HG03342 (cell line): ENCODE results near the gene MPRIP.

Experiments used
- ATAC-seq: cut with Tn5 transposase; IDR thresholded peaks from one replicate; pipeline ENCODE4 v1.9.1; 2021; ENCODE audit warnings: mild to moderate bottlenecking, moderate library complexity; ENCODE audit not compliant: unreplicated experiment

The MPRIP gene

DNA sequence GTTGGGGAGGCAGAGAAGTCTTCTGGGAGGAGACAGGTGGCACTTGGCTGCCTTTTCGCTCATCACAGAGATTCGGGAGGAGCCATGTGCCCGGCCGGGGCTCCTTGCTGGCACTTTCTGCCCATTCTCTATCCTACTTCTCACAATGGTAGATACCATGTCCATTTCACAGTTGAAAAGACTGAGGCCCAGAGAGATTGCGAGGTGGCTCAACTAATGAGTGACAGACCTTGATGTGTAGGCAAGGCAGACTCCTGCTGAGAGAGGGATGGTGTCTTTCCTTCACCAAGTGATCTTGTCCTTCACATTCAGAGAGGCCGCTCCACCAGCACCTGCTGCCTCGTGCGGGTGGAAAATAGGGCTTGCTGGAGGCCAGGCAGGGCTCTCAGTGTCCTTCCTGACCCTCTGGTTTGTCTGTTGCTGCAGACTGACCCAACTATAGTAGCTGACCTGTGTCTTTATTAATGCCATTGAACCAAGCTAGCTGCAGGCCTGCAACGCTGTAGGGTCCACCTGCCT, 42.1 kb downstream of the MPRIP start:
- ATAC-seq = no peak

DNA sequence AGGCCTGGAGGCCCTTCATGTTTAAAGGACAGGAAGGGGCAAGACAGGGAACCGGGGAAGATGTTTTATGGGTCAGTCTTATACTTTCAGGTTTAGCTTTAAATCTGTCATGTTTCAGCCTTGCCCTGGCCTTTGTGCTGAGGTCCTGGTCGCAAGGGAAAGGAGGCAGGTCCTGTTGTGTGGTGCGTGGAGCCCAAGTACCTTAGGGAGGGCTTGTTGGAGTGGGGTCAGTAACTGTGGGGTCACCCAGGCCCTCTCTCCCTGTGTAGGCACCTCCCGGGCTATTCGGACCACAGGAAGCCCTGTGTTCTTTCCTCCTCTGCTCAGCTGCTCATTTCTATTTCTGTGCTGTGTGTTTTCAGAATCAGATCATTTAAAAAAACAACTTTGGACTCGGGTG, 42.7 kb downstream of the MPRIP start:
- no peak for ATAC-seq

DNA sequence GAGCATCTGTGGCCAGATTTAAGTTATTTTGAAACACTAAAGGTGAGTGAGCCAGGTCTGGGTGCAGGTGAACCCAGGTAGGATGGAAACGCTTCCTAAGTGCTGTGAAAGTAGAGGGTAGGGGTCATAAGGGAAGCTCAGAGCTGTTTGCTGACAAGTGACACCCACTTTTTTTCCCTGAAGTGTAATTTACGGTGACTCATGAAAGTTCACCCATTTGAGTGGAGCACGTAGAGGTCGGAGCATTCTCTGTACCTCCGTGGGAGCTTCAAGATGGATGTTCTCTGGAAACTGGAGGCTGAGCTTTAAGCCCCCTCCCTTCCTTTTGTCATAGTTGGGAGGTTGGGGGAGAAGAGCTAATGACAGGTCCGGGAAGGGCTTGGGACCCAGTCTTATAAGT, 44.3 kb downstream of the MPRIP start:
- no peak for ATAC-seq

DNA sequence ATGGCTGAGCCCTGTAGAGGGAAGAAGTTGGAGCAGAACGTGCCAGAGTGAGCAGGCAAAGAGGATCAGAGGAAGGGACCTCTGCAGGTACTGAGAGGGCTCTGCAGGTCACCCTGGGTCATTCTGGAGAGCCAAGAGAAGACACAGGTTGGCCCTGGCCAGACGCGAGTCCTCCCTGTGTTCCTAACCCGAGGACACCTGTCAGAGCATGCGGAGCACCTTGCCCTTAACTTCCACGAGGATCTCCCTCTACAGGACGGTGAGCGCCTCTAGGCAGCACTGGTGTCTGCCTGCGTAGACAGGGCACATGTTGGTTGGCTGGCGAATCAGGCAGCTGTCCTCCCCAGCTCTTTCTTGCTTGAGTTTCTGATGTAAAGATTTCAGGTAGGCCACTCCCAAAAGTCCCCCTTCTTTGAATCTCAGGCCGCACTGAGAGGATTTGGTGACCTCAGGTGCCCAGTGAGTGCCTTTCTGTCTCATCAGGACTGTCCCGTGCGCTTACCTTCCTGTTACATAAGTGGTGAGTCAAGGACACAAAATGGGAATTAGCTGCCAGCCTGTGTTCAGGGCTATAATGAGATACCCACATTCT, 45.3 kb downstream of the MPRIP start:
- no peak for ATAC-seq

DNA sequence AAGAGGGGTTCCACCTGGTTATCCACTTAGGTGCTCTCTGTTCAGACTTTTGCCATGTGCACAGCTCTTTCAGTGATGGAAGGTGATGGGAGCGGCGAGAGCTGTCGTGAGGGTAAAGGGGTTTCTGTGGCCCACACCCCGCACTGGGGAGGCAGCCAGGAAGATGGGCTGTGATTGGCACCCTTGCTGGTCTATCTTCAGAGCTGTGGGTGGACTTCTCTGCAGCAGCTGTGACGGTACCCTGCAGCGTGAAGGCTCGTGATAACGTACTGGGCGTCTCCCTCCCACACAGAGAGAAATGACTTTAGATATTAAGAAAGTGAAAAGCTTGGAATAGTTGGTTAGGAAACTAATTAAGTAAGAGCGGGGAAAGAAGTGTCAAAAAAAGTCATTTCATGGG, 45.8 kb downstream of the MPRIP start:
- ATAC-seq = no peak

DNA sequence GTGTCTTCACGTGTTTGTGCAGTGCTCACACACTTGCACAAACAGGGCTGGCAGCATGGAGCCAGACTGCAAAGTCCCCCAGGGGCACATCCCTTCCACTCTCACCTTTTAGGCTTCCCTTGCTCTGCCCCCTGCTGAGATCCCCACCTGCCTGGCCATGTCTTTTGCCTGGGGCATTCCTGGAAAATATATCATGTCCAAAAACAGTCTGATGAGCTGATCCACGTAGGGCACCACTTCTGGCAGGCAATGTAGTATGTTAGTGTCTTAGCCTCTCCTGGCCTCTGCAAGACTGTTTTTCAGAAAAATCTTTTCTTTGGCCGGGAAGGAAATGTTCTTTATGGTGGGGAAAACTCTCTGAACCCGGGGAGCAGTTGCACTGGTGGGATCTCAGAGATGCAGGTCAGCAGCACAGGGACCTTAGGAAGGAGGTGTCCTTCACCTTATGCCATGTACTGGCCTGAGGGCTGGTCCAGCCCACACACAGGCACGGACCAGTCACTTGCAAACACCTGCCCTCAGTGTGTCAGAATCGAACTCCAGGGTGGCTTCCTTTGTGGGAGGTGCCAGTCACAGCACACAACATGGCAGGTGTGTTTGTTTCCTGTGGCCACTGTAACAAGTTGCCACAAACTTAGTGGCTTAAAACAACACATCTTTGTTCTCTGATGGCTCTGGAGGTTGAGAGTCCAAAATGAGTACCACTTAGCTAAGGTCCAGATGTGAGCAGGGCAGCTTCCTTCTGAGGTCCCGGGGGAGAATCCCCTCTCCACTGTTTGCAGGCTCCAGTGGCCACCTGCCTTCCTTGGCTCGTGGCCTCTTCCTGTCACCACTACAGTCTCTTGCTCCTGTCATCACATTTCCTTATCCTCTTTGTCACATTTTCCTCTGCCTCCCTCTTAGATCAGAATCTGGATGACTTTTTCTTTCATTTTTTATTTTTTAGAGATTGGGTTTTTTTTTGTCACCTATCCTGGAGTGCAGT, 46.6 kb downstream of the MPRIP start:
- ATAC-seq = no peak

DNA sequence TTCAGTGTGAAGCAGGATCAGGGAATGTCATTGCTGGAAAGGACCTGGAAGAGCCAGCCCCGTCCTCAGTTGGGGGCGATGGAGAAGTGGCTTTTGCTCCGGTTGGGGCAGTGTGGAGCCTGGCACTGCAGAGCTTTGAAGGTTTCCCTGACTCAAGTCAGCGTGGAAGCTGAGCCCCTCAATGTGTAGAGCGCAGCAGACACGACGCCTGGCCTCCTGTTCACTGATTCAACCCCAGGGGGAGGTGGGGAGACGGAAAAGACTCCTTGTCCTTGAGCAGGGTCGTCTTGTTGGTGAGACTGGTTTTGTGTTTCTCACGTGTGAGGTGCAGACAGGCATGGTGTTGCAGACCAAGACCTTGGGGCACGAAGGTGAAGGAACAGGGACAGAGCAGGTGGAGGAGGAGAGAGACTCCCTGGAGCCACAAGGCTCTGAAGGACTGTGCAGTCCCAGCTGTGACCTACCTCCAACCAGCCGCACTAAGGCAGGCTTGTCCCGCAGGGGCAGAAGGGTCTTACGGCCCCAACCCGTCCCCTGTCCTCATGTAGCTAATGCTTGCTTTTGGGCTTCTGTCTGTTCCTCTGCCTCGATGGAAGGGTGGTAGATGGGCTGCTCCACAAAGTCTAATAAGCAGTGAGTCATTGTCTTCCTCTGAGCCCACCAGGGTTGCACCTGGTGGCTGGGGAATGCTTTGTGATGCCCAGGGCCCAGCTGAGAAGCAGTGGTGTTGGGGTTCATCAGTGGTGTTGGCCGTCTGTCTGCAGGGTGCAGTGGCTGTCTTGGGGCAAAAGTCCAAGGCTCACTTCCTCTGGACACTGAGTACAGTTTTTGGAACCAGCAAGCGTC, 47.8 kb downstream of the MPRIP start:
- ATAC-seq = no peak

DNA sequence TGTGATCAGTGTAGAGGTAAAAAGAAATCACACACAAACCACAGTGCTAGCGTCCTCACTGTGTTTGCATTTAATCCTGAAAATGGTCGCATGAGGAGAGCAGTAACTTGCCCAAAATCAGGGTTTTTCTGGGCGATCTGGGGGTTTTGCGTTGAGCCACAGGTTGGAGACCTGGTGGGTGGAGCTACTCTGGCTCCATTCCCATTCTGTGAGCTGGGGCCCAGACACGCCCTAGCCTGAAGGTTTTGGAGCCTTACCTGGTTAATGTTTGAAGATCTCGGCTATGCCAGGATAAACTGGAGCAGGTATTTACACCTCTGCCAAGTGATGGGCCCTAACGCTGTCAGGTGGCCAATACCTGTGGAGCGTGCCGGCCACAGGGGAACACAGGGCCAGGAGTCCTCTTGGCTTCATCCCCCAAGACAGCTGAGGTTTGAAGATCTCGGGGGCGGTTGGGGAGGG, 48.4 kb downstream of the MPRIP start:
- ATAC-seq = no peak

DNA sequence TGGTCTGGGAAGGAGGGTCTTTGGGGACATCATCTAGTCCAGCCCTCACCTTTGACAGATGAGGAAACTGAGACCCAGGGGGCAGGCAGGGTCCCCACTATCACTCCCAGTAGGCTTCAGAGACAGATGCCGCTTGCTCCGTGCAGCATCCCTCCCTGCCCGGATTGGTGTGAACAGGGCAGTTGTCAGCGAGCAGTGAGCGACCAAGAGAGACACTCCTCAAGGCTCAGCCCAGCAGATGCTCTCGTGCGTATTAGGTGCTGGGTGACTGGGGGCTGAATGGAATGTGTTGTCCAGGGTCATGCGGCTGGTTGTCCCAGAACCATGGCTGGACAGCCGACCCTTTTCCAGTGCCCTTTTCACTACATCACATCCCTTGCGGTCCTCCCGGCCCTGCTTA, 49.0 kb downstream of the MPRIP start:
- ATAC-seq = no peak

DNA sequence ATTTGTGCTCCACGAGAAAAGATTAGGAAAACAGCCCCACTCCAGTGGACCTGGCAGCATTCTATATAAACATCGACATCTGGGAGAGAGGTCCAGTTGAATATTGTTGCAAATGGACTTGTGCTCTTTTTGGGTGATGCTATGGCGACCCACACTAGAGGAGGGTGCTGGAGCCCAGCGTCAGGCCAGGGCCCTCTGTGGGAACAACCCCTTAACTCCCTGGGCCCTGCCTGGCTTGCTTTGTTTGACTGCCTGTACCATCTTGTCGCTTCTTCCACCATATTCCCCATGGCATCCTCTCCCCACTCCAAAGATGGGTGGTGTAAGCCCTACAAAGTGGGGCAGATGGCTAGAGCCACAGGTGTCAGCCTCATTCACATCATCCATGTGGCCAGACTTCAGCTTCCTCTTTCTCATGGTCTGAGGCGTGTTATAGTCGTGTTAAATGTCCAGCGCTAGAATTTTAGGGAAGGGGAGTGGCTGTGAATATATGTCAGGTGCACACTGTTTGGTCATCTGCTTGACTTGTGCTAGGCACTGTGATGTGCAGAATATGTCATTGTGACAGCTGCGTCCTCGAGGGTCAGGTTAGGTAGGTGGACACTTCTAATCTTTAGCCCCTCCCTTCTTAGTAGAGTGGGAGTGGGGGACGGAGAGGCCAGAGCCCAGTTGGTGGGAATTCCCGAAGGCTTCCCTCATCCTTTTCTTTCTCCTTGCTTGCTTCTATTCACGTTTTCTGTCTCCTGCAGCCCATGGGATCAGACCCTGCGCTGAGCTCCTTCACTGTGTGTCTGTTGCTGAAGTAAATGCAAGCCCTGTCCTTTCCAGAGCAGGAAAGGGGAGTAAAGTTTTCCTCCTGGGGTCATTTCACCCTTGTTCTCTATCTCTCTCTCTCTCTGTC, 49.8 kb downstream of the MPRIP start:
- no peak for ATAC-seq

DNA sequence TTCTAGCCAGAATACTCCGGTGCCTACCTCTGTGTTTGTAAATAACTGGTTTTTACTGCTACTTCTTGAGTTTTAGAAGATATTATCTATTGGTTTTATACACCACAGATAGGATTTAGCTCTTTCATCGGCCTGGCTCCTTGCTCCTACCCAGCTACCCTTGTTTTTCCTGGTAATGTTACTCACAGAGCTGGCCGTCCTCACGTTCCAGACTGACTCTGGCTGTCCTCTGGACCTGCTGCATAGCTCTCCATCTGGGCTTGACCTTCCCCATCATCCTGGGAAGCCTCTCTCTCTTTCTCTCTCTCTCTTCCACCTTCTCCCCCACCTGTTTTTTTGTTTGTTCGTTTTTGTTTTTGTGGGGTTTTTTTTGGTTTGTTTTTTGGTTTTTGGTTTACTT, 51.5 kb downstream of the MPRIP start:
- no peak for ATAC-seq

DNA sequence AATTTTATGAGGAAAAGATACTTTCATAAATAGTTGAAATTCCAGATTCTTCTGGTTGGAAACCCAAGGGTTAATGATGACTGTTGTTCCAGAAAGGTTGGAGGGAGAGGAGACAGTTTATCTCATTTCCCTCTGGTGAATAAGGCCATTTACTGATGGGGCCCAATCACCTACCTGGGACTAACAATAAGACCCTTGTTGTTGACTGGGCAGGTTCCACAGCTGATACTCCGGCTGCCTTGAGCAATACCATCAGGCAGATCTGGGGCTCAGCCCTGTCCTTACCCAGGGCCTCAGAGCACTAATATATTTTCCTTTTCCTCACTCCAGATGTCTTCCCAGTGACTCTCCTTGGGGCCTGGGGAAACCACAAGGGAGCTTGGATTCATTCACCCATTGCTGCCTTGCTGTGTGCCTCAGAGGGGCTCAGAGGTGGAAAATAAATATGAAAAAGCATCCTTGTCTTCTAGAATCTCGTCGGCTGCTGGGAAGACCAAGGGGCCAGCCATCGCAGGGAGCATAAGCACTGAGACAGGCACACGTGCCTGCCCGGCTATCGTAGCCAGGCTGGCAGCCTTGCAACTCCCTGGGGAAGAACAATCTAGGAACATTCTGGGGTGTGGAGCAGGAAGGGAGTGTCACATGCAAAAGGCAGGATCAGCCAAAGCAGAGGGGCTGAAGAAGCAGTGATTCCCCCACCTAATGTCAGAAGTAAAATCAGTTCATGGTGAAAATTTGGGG, 54.4 kb downstream of the MPRIP start:
- no peak for ATAC-seq

DNA sequence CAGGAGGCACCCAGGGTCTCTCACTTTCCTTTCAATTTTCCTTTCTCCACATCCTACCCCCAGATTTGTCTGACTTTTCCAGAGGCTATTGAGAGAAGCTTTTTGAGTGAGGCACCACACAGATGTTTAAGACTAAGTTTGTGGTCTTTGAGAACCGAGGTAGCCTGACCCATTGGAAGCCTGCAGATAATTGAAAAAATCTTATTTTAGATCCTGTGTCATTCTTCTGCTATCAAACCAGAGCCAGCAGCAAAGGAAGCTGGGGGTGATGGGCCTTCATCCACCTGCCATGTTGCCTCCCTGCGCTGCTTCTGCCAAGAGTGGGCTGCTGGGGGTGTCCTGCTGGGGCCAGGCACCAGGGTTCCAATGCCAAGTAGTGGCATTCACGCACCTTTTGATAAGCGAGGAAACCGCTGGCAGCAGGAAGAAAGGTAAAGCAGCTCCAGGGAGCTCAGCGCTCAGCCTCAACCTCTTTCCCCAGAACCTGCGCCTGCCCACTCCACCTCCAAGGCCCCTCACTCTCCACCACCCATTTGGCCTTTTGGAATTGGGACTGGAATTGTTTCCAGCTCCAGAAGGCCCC, 55.6 kb downstream of the MPRIP start:
- no peak for ATAC-seq

DNA sequence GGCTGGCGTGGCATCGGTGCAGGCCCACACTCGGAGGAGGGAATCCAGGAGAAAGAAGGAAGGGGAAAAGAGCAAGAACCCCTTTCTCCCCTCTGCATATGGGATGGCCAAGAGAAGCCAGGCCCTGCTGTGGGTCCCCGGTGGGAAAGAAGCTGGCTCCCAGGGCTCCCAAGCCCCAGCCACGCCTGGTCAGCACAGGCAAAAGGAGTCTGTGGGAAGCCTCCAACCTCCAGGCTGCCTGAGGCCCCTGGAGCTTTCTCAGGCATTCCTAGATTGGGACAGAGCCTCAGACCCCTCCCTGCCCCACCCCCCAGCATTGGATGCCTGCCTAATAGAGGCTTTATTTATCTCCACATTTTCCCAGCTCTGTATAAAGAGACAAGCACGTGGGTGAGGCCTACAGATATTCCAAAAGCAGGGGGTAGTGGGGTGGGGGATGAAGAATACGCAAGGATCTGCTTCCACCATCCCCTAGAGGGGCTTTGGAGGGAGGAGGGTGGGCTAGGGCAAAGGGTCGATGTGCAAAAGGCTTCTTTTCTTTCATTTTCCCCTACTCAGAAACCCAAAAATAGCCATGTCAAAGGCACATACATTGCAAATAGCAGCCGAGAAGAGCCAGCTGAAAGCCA, 56.4 kb downstream of the MPRIP start:
- ATAC-seq = no peak

DNA sequence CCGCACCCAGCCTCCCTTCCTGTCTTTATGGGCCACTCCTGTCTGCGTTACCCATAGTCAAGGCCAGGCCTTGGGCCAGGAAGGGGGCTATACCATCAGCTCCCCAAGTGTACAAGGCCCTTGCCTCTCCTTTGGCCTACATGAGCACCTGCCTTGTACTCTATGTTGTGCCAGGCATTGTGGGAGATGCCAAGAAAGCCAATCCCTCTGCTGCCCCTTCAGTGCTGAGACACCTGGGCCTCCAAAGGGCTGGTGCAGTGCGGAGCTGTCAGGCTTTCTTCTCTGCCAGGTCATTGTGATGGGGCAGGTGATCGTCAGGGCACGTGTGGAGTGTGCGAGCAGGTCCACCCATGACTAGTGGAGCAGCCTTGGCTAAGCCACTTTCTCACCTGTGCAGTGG, 59.9 kb downstream of the MPRIP start:
- no peak for ATAC-seq

DNA sequence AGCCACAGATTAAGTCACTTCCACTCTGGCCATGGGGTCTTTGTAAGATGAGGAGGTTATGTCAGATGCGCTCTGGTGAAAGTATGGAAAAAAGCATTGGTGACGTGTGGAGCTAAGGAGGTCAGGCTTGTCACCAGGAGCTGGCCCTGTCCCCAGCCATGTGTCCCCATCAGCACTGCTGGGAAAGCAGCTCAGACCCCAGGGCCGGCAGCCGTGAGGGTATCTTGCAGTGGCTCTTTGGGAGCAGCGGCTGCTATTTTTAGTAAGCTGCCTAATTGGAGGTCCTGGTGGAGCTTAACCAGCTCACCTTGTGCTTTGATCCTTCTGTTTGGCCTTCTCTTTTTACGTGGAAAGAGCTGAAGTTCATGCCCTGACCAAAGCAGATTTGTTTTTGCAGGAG, 60.9 kb downstream of the MPRIP start:
- ATAC-seq = no peak

DNA sequence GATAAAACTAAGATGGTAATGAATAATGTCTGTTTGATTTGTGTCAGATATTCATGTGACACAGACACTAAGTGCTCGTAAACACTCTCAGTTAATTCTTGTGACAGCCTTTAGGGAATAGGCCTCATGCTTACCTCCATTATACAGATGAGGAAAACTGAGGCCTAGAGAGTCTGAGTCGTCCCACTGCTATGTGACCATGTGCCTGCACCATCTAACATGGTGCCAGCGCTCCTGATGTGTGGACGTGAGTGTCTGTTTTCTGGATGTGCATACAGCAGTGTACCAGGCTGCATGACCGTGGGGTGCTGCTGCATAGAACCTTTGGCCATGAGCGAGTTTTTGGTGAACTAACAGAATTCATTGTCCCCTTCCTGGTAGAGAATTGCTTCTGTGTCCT, 61.8 kb downstream of the MPRIP start:
- ATAC-seq = no peak

DNA sequence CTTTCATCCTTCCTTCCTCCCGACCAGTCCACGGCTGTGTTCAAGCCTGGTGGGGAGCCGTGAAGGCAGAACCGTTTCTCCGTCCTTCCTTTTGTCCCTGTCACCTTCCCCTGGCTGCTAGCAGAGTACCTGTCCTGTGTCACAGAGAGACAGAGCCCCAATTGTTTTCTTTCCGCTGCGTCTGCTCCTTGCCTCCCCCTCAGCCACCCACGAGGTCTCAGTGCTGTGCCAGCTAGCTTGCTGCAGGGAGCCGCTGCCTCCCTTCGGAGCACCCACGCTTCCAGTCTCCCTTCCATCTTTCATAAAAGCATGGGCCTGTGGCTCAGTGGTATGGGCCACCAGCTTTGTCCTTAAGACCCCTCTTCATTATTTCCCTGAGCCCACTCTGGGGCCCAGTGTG, 62.2 kb downstream of the MPRIP start:
- ATAC-seq = no peak

DNA sequence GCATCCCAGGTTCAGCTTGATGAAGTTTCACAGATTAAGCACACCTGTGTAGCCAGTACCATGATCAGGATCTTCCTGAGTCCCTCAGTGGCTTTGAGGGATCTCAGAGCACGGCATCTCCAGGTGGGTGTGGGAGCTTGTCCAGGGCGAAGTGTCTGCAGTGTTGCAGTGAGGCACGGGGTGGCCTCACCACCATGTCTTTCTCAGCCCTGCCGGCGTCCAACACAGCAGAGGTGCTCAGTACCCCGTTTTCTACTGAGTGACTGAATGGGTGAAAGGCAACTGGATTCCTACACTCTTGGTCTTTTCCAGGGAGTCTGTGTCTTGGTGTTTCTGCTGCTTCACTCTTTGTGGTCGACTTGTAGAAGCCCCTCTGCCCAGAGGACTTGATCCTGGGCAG, 63.7 kb downstream of the MPRIP start:
- ATAC-seq = no peak
